SK-N-SH (cell line): ENCODE data around the gene SND1.

Experiments
- GABPA ChIP-seq: IDR thresholded peaks from 2 replicates; pipeline ENCODE4 v1.4.0; 2012; ENCODE audit warnings: low read depth, mild to moderate bottlenecking
- GATA2 ChIP-seq: sonication (generic); formaldehyde crosslinking; IDR thresholded peaks from 2 replicates; pipeline ENCODE4 v1.5.0; 2020; ENCODE audit warnings: mild to moderate bottlenecking, missing genetic modification reagents
- JUND ChIP-seq: IDR thresholded peaks from 2 replicates; pipeline ENCODE4 v1.4.0; 2012
- MXI1 ChIP-seq: IDR thresholded peaks from 2 replicates; pipeline ENCODE4 v1.6.1; 2012; ENCODE audit warnings: mild to moderate bottlenecking, low read depth, low read length, improper control_type of control experiment
- NFIC ChIP-seq: IDR thresholded peaks from 2 replicates; pipeline ENCODE4 v1.4.0; 2012; ENCODE audit warnings: borderline replicate concordance
- POLR2AphosphoS5 ChIP-seq: IDR thresholded peaks from 2 replicates; pipeline ENCODE4 v1.6.1; 2012; ENCODE audit warnings: low read depth, low read length
- RAD21 ChIP-seq: IDR thresholded peaks from 2 replicates; pipeline ENCODE4 v1.6.1; 2012; ENCODE audit warnings: mild to moderate bottlenecking, low read length
- RFX5 ChIP-seq: IDR thresholded peaks from 2 replicates; pipeline ENCODE4 v1.6.1; 2012; ENCODE audit warnings: mild to moderate bottlenecking, improper control_type of control experiment, low read length
- RXRA ChIP-seq: IDR thresholded peaks from 2 replicates; pipeline ENCODE4 v1.4.0; 2012; ENCODE audit warnings: low read depth, mild to moderate bottlenecking, borderline replicate concordance
- TAF1 ChIP-seq: IDR thresholded peaks from 2 replicates; pipeline ENCODE4 v1.6.1; 2012; ENCODE audit warnings: low read depth, mild to moderate bottlenecking, low read length, moderate library complexity, borderline replicate concordance
- TF ChIP-seq, protein P1 (sequence below): fragments of 200-600 bp; sonication (generic); IDR thresholded peaks from 2 replicates; pipeline ENCODE4 v1.6.1; 2017; ENCODE audit warnings: antibody characterized with exemption, mild to moderate bottlenecking, moderate library complexity
- TF ChIP-seq, protein P2 (sequence below): IDR thresholded peaks from 2 replicates; pipeline ENCODE4 v1.4.0; 2012; ENCODE audit warnings: low read depth
- TF ChIP-seq, protein P3 (sequence below): fragments of 150-350 bp; IDR thresholded peaks from 2 replicates; pipeline ENCODE4 v1.6.1; 2016; ENCODE audit warnings: mild to moderate bottlenecking, low read depth, low read length
- TF ChIP-seq, protein P4 (sequence below): IDR thresholded peaks from 2 replicates; pipeline ENCODE4 v1.4.0; 2012; ENCODE audit warnings: low read depth, borderline replicate concordance

DNA sequence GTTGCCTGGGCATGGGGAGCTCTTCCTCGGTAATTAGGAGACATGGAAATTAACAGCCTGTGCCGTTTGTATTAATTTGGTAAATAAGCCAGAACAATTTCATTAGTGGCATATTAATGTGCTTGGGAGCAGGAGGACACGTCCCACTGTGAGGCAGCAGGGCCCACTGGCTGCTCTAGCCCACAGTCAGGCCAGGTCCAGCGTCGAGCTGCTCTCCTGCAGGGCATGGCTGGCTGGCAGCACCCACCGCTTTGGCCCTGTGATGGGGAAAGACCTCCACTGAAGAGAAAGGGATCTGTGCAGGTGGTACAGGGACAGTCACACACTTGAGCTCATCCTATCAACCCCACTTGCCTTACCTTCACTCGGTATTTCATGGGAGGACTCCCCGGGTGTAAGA, 416.8 kb downstream of the SND1 start:
- TF ChIP-seq, protein P1, sequence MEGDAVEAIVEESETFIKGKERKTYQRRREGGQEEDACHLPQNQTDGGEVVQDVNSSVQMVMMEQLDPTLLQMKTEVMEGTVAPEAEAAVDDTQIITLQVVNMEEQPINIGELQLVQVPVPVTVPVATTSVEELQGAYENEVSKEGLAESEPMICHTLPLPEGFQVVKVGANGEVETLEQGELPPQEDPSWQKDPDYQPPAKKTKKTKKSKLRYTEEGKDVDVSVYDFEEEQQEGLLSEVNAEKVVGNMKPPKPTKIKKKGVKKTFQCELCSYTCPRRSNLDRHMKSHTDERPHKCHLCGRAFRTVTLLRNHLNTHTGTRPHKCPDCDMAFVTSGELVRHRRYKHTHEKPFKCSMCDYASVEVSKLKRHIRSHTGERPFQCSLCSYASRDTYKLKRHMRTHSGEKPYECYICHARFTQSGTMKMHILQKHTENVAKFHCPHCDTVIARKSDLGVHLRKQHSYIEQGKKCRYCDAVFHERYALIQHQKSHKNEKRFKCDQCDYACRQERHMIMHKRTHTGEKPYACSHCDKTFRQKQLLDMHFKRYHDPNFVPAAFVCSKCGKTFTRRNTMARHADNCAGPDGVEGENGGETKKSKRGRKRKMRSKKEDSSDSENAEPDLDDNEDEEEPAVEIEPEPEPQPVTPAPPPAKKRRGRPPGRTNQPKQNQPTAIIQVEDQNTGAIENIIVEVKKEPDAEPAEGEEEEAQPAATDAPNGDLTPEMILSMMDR = no peak
- TF ChIP-seq RAD21 = no peak
- no peak for TF ChIP-seq TAF1
- no peak for TF ChIP-seq JUND
- TF ChIP-seq MXI1 = no peak
- no peak for TF ChIP-seq GABPA
- TF ChIP-seq NFIC = no peak
- TF ChIP-seq, protein P2, sequence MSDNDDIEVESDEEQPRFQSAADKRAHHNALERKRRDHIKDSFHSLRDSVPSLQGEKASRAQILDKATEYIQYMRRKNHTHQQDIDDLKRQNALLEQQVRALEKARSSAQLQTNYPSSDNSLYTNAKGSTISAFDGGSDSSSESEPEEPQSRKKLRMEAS = no peak
- TF ChIP-seq, protein P3, sequence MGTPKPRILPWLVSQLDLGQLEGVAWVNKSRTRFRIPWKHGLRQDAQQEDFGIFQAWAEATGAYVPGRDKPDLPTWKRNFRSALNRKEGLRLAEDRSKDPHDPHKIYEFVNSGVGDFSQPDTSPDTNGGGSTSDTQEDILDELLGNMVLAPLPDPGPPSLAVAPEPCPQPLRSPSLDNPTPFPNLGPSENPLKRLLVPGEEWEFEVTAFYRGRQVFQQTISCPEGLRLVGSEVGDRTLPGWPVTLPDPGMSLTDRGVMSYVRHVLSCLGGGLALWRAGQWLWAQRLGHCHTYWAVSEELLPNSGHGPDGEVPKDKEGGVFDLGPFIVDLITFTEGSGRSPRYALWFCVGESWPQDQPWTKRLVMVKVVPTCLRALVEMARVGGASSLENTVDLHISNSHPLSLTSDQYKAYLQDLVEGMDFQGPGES = no peak
- no peak for TF ChIP-seq RXRA
- TF ChIP-seq GATA2 (CRISPR knock-in tag) = no peak
- no peak for TF ChIP-seq RFX5
- TF ChIP-seq, protein P4, sequence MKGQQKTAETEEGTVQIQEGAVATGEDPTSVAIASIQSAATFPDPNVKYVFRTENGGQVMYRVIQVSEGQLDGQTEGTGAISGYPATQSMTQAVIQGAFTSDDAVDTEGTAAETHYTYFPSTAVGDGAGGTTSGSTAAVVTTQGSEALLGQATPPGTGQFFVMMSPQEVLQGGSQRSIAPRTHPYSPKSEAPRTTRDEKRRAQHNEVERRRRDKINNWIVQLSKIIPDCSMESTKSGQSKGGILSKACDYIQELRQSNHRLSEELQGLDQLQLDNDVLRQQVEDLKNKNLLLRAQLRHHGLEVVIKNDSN = no peak
- TF ChIP-seq POLR2AphosphoS5 = no peak
